Common myeloid progenitor, CD34-positive (primary cell): ENCODE data around the gene ASCC1.
A peak's percentile ranks its signal among the peaks of the same experiment; 100 is the strongest.

ENCODE experiments used
- CTCF ChIA-PET: fragments of 350-600 bp; sonication (Branson Sonifier 250); formaldehyde crosslinking; loops from one replicate; lab custom pipeline; 2021; ENCODE audit warnings: antibody characterized with exemption; lab: Charles Lee
- POLR2A ChIA-PET: fragments of 350-600 bp; sonication (Branson Sonifier 250); formaldehyde crosslinking; loops from one replicate; lab custom pipeline; 2021; ENCODE audit warnings: antibody characterized with exemption; lab: Charles Lee
- DNase-seq, 3 donors: peaks; one replicate each; pipeline versions ENCODE4 v3.0.0 to v3.0.0-alpha.2; 2013
- H3K27ac ChIP-seq, 2 experiments: 1 replicate in 1 of 2; 2 replicates in 1 of 2; pipeline ENCODE4 v1.7.0; 2013; ENCODE audit warnings: inconsistent platforms in 2 of 2, low read length in 2 of 2, mild to moderate bottlenecking in 2 of 2, low read depth in 1 of 2, moderate library complexity in 1 of 2; ENCODE audit not compliant: severe bottlenecking in 2 of 2, insufficient read depth in 1 of 2, poor library complexity in 1 of 2
- H3K27me3 ChIP-seq, 5 experiments: replicated peaks in 2 of 5; 1 replicate in 3 of 5; 2 replicates in 2 of 5; pipeline versions ENCODE4 v1.6.1 to v1.7.0; 2013; ENCODE audit warnings: low read length in 4 of 5, mild to moderate bottlenecking in 2 of 5, moderate library complexity in 2 of 5, inconsistent platforms in 1 of 5; ENCODE audit not compliant: insufficient read depth in 5 of 5, control insufficient read depth in 4 of 5
- H3K36me3 ChIP-seq, 4 experiments: 1 replicate in 2 of 4; 2 replicates in 2 of 4; pipeline versions ENCODE4 v1.6.1 to v1.7.0; 2013; ENCODE audit warnings: low read length in 3 of 4, control low read depth in 1 of 4, mild to moderate bottlenecking in 1 of 4; ENCODE audit not compliant: control insufficient read depth in 4 of 4, insufficient read depth in 4 of 4
- H3K4me1 ChIP-seq, 4 experiments: 1 replicate in 3 of 4; 2 replicates in 1 of 4; pipeline versions ENCODE4 v1.6.1 to v1.7.1; 2013; ENCODE audit warnings: low read length in 3 of 4, mild to moderate bottlenecking in 3 of 4, control low read depth in 1 of 4, inconsistent platforms in 1 of 4, moderate library complexity in 1 of 4; ENCODE audit not compliant: control insufficient read depth in 4 of 4, insufficient read depth in 4 of 4; ENCODE audit errors: control extremely low read depth in 1 of 4
- H3K4me3 ChIP-seq, 7 experiments: 1 replicate in 4 of 7; 2 replicates in 3 of 7; pipeline versions ENCODE4 v1.5.1 to v1.7.0; 2013; ENCODE audit warnings: mild to moderate bottlenecking in 7 of 7, low read length in 6 of 7, moderate library complexity in 6 of 7, inconsistent platforms in 2 of 7, low read depth in 2 of 7, control low read depth in 1 of 7; ENCODE audit not compliant: insufficient read depth in 4 of 7, control insufficient read depth in 1 of 7; ENCODE audit errors: extremely low read depth in 1 of 7
- H3K9me3 ChIP-seq, 5 experiments: 1 replicate in 4 of 5; 2 replicates in 1 of 5; pipeline versions ENCODE4 v1.6.1 to v1.7.1; 2013; ENCODE audit warnings: low read length in 4 of 5, mild to moderate bottlenecking in 2 of 5, inconsistent platforms in 1 of 5, low read depth in 1 of 5, moderate library complexity in 1 of 5; ENCODE audit not compliant: control insufficient read depth in 4 of 5, insufficient read depth in 2 of 5; ENCODE audit errors: control extremely low read depth in 1 of 5
- WGBS: methylation state at CpG from one replicate; pipeline ENCODE4 v1.1.5; 2013; ENCODE audit not compliant: insufficient coverage; 5-methylcytosine and 5-hydroxymethylcytosine counted together

The ASCC1 gene

GRCh38 chr10:72194949-72195348, 21.1 kb downstream of the ASCC1 start:
- CTCF ChIA-PET, result interaction anchor here (0.7 kb wide), 1 partner anchor 26 kb away, joined by 4 read pairs; no protein-coding TSS in a partner anchor

GRCh38 chr10:72186982-72187330, 29.1 kb downstream of the ASCC1 start:
- CTCF ChIA-PET, result no interaction called here
- WGBS, result 100% methylated on average over 1 of the region's 3 CpGs
- H3K27me3 ChIP-seq, result no peaks in the 10 kb centered on the region
- peaks cover 3 to 16% (median 4%) of the 10 kb centered on the region in 4 experiments for H3K36me3 ChIP-seq
- no peak for DNase-seq
- no peak overlapping the region for H3K27ac ChIP-seq
- H3K4me3 ChIP-seq, result peak overlapping the region in 2 of 7 experiments; percentile 26 to 29
- peaks cover 0 to 5% (median 0%) of the 10 kb centered on the region in 5 experiments for H3K9me3 ChIP-seq
- H3K4me1 ChIP-seq, result peaks cover 0 to 7% (median 2%) of the 10 kb centered on the region in 4 experiments
- POLR2A ChIA-PET, result no interaction called here

More at GRCh38 chr10:72194949-72195348, 21.1 kb downstream of the ASCC1 start:
- Histone ChIP-seq H3K36me3 (peaks cover 5 to 23% (median 8%) of the 10 kb centered on the region in 4 experiments), H3K27me3 (no peaks in the 10 kb centered on the region), H3K4me1 (no peaks in the 10 kb centered on the region), H3K27ac (no peak overlapping the region), H3K4me3 (no peak overlapping the region), H3K9me3 (no peaks in the 10 kb centered on the region)
- no peak for DNase-seq
- WGBS, result no CpG with 5 or more reads among the region's 2 CpGs
- POLR2A ChIA-PET, result no interaction called here

- WGBS, result 18% methylated on average over 6 of the region's 7 CpGs
- no peaks in the 10 kb centered on the region for H3K27me3 ChIP-seq
- H3K4me1 ChIP-seq, result peaks cover 0 to 7% (median 2%) of the 10 kb centered on the region in 4 experiments
- ChIA-PET POLR2A (no interaction called here), CTCF (no interaction called here)
- H3K9me3 ChIP-seq, result peaks cover 0 to 5% (median 0%) of the 10 kb centered on the region in 5 experiments
- no peak overlapping the region for H3K27ac ChIP-seq
- peak overlapping the region in 2 of 7 experiments; percentile 26 to 29 for H3K4me3 ChIP-seq
- H3K36me3 ChIP-seq, result peaks cover 2 to 16% (median 3%) of the 10 kb centered on the region in 4 experiments
- DNase-seq, result peak; percentile 25 to 57 (median 33)
Measured at GRCh38 chr10:72186258-72186981, 29.7 kb downstream of the ASCC1 start.

- no peaks in the 10 kb centered on the region for H3K27me3 ChIP-seq
- no peak overlapping the region for H3K27ac ChIP-seq
- no peak overlapping the region for H3K4me3 ChIP-seq
- no CpG with 5 or more reads among the region's 2 CpGs for WGBS
- no peak for DNase-seq
- peaks cover 0 to 7% (median 2%) of the 10 kb centered on the region in 4 experiments for H3K4me1 ChIP-seq
- H3K36me3 ChIP-seq, result peaks cover 3 to 10% (median 4%) of the 10 kb centered on the region in 4 experiments
- POLR2A ChIA-PET, result interaction anchor here (0.7 kb wide), 1 partner anchor 411 kb away, joined by 3 read pairs; the partner anchor contains the start of gene VSIR
- CTCF ChIA-PET, result interaction anchor here (0.7 to 1.2 kb wide), 2 partner anchors 9 to 109 kb away, joined by 3 to 4 read pairs; no protein-coding TSS in a partner anchor
- H3K9me3 ChIP-seq, result peaks cover 0 to 5% (median 0%) of the 10 kb centered on the region in 5 experiments
Measured at GRCh38 chr10:72184156-72184555, 31.9 kb downstream of the ASCC1 start.

- peaks cover 6 to 31% (median 12%) of the 10 kb centered on the region in 4 experiments for H3K4me1 ChIP-seq
- H3K4me3 ChIP-seq, result no peak overlapping the region
- ChIA-PET CTCF (no interaction called here), POLR2A (interaction anchor here (0.6 kb wide), 1 partner anchor 16 kb away, joined by 3 read pairs; no protein-coding TSS in a partner anchor)
- H3K9me3 ChIP-seq, result no peaks in the 10 kb centered on the region
- no peak overlapping the region for H3K27ac ChIP-seq
- H3K27me3 ChIP-seq, result no peaks in the 10 kb centered on the region
- H3K36me3 ChIP-seq, result peaks cover 3 to 8% (median 4%) of the 10 kb centered on the region in 4 experiments
- DNase-seq, result no peak
- 100% methylated on average over 1 of the region's 2 CpGs for WGBS
Measured at GRCh38 chr10:72177454-72177853, 38.6 kb downstream of the ASCC1 start.

GRCh38 chr10:72176701-72177100, 39.4 kb downstream of the ASCC1 start:
- 100% methylated on average over 1 of the region's 2 CpGs for WGBS
- Histone ChIP-seq H3K4me3 (no peak overlapping the region), H3K36me3 (peaks cover 0 to 8% (median 3%) of the 10 kb centered on the region in 4 experiments), H3K27me3 (no peaks in the 10 kb centered on the region), H3K27ac (no peak overlapping the region), H3K4me1 (peaks cover 6 to 37% (median 12%) of the 10 kb centered on the region in 4 experiments), H3K9me3 (no peaks in the 10 kb centered on the region)
- ChIA-PET POLR2A (interaction anchor here (0.6 kb wide), 1 partner anchor 17 kb away, joined by 3 read pairs; no protein-coding TSS in a partner anchor), CTCF (no interaction called here)
- DNase-seq, result no peak

- ChIA-PET CTCF (interaction anchor here (0.7 to 1.4 kb wide), 3 partner anchors 9 to 160 kb away, joined by 3 to 4 read pairs (median 4); no protein-coding TSS in a partner anchor), POLR2A (no interaction called here)
- Histone ChIP-seq H3K4me3 (no peak overlapping the region), H3K36me3 (peaks cover 0 to 8% (median 3%) of the 10 kb centered on the region in 4 experiments), H3K9me3 (no peaks in the 10 kb centered on the region), H3K27me3 (no peaks in the 10 kb centered on the region), H3K4me1 (peaks cover 6 to 38% (median 12%) of the 10 kb centered on the region in 4 experiments), H3K27ac (no peak overlapping the region)
- no CpG with 5 or more reads among the region's 1 CpG for WGBS
- DNase-seq, result peak; percentile 23 to 72 (median 66)
Measured at GRCh38 chr10:72175149-72175548, 40.9 kb downstream of the ASCC1 start.
